KBM-7 (cell line): ENCODE results near the gene ZNF202.
"Not testable (repeated sequence)": the region's sequence is repeated elsewhere in the genome, so short reads cannot be mapped to it uniquely, and the experiment has no call there.

Source experiments
- DNase-seq: peaks from one replicate; pipeline ENCODE4 v3.0.0-alpha.2; 2015
- in situ Hi-C: fragments of 300-500 bp; cut with MboI; formaldehyde crosslinking; loops from 2 replicates; pipeline ENCODE4 v1.14.3; 2020; ENCODE audit warnings: low sequenced_read_pairs, low pct_unique_long_range_greater_than_20kb, mixed read lengths

The ZNF202 gene

DNA sequence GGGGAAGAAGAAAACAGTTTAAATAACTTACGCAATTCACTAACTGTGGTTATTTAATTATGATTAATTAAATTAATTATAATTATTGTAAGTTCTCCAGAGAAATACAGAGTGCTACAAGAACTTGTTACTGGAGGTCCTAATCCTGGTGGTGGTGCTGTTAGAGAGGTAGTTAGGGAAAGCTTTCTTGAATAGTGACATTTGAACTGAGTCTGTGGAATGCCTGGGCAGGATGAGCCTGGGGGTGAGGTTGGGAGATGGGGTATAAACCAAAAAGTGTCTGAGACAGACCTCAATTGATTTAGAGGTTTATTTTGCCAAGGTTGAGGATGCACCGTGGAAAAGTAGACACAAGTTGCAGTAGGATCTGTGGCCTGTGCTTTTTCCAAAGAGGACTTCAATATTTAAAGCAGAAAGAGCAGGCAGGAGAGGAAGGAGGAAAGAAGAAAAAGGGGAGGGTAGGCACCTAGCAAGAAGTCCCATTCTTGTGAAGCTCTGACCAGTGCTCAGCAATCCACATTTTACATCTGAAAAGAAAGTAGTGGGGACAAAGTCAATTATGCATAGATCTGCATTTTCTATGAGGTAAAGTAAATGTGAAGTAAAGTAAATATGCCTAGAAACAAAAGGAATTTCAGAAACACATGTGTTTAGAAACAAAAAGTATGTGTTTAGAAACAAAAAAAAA, 4.4 kb upstream of the ZNF202 start:
- in situ Hi-C loops: no loop called here
- DNase-seq: no peak

DNA sequence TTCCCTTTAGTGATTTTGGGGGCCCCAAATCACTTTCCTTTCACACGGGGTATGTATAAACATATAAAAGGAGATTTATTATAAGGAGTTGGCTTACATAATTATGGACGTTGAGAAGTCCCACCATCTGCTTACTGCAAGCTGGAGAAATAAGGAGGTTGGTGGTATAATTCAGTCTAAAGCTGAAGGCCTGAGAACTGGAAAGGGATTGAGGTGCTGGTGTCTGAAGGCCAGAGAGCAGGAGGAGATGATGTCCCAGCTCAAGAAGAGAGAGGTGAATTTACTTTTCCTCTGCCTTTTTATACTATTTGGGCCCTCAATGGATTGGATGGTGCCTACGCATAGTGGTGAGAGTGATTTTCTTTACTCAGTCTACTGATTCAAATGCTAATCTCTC, 1.3 kb upstream of the ZNF202 start:
- in situ Hi-C loops: no loop called here
- DNase-seq: no peak

DNA sequence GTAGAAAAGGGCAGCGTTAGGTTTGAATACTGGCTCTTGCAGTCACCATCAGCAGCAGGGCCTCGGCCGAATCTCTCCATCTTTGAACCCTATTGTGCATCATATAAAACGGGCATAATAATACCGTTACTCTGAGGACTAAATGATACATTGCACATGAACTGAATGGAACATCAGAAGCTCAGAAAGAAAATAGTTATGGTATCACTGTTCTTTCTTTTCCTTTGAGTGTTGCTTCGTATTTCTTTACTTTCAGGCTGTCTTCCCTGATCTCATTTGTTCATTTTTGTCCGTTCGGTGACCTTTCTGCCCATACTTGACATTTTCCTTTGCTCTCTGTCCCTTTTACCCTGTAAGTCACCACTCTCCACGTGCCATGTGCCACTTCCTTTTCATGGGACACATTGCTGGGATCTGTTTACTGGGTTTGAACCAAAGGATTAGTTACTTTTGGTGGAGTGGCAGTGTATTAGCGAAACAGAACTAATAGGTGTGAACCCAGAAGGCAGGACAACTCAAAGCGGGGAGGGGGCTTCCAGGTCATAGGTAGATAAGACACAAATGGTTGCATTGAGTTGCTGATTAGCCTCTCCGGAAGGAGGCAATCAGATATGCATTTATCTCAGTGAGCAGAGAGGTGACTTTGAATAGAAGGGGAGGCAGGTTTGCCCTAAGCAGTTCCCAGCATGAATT, 717 bp upstream of the ZNF202 start:
- no peak for DNase-seq
- in situ Hi-C loops: no loop called here

DNA sequence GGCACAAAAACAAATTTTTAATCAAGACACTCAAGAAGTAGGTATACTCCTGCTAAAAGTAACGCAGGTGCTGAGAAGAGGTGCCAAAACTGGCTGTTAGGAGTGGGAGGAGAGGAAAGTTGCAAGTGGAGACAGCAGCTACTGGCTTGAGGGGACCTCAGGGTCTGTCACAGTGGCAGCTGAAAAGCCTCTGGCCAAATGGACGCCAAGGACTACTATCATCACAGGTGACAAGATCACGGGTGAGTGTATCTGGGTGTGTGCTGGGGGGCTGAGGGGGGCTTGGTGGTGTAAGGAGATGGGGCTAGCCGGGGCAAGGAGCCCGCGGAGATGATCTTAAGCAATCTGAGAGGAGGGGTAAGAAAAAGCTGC, 687 bp downstream of the ZNF202 start:
- DNase-seq: no peak

DNA sequence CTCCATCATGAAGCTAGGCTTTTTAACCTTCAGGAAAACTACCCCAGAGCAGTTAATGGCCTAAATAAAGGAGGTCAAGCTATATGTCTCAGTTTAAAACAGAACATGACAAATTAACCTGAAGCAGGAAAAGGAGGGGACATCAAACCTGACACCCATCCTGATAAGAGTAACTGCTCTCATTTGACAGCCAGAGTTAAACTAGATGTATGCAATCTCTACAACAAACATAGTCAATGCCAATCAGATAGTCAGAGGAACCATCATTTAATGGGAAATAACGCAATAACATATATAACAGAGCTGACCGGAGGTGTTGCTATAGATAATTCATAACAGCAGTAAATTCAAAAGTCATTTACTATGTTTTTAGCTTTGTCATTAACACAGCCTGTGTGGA, 3.1 kb downstream of the ZNF202 start:
- no peak for DNase-seq
- in situ Hi-C loops: no loop called here

More for the DNA sequence above, 687 bp downstream of the ZNF202 start:
- in situ Hi-C loops: no loop called here

DNA sequence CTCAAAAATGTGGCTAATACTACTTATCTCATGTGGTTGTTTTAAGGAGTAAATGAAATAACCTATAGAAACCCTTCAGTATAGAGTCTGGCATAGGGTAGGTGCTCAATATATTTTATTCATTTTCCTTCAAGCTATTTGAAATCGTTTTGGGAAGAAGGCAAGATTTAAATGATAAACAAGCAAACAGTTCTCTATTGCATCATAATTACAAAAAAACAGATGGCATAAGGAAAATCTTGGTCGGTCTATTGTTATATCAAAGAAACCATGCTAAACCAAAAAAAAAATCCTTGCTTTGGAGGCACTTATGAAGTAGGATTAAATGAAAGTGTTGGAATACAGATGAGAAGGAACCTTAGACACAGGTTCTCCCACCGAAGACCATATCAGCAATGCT, 4.7 kb downstream of the ZNF202 start:
- DNase-seq: no peak
- in situ Hi-C loops: no loop called here

DNA sequence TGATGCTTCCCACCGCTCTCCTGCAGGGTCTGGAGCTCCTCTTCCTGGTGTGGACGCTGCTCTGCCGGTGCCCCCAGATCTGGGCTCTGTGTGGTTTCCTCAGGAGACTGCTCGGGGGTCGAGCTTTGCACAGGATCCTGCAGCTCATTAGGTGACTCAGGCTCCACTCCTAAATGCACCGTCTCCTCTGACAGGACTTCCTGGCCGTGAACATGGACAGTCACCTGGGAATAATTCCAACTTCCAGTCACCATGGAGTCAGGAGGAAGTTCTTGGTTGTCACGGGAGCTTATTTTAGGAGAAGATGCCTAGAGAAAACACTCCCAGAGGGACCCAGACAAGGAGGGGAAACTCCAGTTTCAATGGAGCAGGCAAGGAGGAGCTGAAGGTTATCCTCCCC, 11.9 kb downstream of the ZNF202 start:
- DNase-seq: no peak
- in situ Hi-C loops: no loop called here

DNA sequence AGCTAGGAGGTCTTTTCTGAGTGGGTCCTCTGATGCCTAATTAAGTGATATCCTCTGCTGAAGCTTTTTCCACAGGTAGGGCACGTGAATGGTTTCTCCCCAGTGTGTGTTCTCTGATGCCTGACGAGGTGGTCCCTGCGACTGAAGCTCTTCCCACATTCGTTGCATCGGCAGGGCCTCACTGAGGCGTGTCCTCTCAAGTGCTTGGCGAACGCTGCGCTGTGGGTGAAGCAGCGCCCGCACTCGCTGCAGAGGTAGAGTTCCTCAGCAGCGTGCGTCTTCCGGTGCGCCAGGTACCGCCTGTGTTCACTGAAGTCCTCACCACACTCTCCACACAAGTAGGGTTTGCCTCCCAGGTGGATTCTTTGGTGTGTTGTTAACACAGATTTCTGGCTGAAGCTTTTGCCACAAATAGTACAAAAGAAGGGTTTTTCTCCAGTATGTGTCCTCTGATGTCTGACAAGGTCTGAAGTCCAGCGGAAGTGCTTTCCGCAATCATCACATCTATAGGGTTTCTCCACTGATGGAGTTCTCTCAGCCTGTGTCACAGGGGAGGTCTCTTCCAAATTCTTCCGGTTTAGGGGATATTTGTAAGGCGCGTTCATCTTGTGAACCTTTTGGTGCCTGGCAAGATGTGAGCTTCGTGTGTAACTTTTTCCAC, 15.3 kb downstream of the ZNF202 start:
- DNase-seq: no peak
- in situ Hi-C loops: no loop called here

DNA sequence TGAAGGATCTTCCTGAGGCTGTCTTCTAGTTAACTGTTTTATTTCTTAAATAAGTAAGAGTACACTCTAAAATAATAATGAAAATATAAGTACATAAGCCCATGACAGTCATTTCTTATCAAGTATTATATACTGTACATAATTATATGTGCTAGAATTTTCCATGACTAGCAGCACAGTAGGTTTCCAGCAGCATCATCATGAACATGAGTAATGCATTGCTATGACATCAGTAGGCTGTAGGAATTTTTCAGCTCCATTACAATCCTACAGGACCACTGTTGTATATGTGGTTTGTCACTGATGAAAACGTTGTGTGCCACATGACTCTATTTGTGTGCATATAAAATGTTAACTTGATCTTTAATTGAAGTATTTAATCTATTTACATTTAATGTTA, 22.0 kb downstream of the ZNF202 start:
- DNase-seq: no peak
- in situ Hi-C loops: no loop called here

DNA sequence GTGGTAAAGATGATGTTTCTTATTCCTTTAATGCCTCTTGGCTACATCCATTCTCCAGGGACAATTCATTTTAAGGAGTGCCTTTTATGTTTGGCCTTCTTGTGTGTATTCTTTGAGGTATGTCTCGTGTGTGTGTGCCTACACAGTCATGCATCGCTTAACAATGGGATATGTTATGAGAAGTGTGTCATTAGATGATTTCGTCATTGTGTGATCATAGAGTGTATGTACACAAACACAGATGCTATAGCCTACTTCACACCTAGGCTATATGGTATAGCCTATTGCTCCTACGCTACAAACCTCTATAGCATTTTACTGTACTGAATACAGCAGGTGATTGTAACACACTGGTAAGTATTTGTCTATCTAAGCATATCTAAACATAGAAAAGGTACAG, 23.0 kb downstream of the ZNF202 start:
- in situ Hi-C loops: no loop called here
- DNase-seq: no peak

DNA sequence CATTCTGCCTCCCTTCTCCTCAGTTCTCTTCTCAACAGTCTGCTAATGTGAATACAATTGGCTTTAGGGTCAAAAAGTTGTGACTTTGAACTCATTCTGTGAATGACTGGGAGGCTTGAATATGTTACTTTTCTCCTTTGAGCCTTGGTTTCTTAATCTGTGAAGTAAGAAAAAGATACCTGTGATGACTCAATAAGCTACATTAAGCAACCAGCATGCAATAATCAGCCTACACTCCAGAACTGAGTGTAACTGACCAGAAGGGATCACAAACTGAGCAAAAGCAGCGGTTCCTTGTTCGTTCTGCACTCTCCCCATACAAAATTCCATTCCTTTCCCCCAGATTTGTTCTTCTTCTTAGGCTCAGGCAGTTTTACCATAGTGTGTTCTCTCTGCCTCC, 23.4 kb downstream of the ZNF202 start:
- DNase-seq: no peak
- in situ Hi-C loops: no loop called here

DNA sequence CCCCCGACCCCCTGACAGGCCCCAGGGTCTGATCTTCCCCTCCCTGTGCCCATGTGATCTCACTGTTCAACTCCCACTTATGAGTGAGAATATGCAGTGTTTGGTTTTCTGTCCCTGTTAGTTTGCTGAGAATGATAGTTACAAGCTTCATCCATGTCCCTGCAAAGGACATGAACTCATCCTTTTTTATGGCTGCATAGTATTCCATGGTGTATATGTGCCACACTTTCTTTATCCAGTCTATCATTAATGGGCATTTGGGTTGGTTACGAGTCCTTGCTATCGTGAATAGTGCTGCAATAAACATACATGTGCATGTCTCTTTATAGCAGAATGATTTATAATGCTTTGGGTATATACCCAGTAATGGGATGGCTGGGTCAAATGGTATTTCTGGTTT, 28.8 kb downstream of the ZNF202 start:
- DNase-seq, in situ Hi-C loops: not testable (repeated sequence)

DNA sequence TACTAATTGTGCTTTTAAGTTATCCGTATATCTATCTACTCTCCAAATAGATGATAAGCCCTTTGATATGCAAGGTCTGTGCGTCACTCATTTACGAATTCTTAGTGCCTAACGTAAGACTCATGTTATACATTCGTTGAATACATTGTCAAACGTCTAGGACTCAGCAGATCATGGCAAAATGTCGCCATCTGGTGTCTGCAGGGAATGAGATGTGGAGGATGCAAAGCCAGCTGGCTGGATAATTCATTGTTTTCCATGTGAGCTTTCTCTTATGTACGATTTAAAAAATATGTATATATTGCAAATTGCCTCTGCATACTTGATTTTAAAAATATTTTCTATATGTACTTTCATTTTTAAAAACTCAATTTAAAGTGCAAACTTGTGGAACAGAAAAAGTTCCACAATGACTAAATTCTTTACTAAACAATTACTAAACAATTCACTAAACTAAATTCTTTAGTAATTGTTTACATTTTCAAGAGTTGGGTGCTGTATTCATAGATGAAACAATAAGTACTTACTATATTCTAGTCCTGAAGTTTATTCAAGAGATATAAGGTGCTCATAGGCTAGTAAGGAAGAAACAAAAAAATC, 33.8 kb downstream of the ZNF202 start:
- DNase-seq: peak; percentile 75
- in situ Hi-C loops: loop anchor here (10.0 kb wide), 1 partner anchor 73 kb away; no protein-coding TSS in a partner anchor

DNA sequence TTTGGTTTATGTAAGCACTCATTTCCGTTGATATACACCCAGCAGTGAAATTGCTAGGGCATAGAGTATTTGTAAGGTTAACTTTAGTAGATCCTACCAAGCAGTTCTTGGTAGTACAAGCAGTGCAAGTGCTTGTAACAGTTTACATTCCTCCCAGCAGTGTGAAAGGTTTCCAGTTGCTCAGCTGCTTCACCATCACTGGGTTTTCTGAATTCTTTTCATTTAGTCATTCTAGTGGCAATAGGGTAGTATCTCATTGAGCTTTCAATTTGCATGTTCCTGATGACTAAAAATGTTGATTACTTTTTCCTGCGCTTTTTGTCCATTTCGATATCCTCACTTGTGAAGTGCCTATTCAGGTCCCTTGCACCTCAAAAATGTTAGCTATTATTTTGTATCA, 34.3 kb downstream of the ZNF202 start:
- no peak for DNase-seq
- in situ Hi-C loops: loop anchor here (10.0 kb wide), 1 partner anchor 72 kb away; no protein-coding TSS in a partner anchor

DNA sequence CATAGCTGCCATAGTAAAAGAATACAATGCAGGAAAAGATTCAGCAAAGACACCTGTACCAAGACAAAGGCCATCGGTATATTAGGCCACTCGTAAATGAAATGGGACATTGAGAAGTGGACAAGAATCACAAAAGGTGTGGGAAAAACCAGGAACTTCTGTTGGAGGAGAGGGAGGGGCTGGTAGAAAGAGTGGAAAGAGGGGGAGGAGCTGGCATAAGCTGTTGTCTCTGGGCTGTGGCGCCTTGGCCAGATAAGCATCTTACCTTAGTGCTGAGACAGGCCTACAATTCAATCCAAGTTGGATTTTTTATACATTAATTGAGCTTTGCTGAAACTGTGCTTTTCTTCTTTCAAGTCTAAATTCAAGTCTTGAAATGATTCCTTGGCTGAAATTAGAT, 37.1 kb downstream of the ZNF202 start:
- no peak for DNase-seq
- in situ Hi-C loops: loop anchor here (10.0 kb wide), 1 partner anchor 70 kb away; no protein-coding TSS in a partner anchor

DNA sequence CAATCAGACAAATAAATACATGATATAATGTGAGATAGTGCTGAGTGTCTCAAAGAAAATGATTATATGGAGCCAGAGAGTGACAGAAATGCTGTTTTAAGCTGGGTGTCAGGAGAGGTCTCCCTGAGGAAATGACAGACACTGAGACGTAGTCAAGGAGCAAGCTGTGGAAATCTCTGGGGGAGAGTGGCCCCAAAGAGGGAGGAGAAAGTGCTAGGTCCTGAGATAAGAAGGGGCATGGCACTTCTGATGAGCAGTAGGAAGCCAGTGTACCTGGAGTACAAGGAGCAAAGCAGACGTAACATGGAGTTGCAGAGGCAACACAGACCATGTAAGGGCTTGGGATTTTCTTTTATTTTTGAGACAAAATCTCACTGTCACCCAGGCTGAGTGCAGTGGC, 38.8 kb downstream of the ZNF202 start:
- DNase-seq: no peak
- in situ Hi-C loops: loop anchor here (10.0 kb wide), 1 partner anchor 68 kb away; no protein-coding TSS in a partner anchor

DNA sequence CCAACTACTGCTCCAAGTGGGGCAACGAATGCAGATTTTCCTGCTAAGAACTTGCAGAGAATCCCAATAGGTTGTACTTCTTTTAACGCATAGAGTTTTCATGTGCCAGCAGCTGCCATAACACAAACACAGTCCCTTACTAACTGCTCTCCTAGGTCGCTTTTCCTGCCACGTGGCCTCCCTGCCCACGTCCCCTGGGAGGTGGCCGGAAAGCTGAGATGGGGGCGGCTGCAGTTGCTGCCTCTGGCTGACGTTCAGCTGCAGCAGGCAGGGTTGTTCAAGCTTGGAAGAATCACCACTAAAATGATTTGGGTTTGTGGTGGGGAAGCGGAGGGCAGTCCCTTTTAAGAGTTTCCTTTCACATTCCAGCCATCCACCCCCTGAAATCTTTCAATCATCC, 39.3 kb downstream of the ZNF202 start:
- in situ Hi-C loops: loop anchor here (10.0 kb wide), 1 partner anchor 67 kb away; no protein-coding TSS in a partner anchor
- DNase-seq: peak; percentile 83

DNA sequence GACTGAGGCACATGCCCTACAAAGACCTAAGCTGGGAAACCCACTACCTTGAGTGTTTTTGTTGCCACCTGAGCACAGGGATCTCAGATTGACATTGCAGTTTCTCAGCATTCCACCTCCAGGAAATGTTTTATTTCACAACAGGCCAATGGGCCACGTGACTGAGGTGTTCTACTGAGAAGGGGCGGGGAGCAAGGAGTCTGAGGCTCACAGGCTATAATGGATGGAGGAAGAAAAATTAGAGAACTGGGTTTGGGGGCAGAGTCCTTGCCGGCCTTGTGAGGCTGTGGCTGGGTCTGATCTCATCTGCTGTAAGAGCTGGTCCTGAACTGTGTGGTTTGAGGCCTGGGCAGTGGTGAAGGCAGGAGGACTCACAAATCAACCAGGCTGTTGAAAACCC, 40.7 kb downstream of the ZNF202 start:
- in situ Hi-C loops: loop anchor here (10.0 kb wide), 1 partner anchor 66 kb away; no protein-coding TSS in a partner anchor
- peak; percentile 75 for DNase-seq

DNA sequence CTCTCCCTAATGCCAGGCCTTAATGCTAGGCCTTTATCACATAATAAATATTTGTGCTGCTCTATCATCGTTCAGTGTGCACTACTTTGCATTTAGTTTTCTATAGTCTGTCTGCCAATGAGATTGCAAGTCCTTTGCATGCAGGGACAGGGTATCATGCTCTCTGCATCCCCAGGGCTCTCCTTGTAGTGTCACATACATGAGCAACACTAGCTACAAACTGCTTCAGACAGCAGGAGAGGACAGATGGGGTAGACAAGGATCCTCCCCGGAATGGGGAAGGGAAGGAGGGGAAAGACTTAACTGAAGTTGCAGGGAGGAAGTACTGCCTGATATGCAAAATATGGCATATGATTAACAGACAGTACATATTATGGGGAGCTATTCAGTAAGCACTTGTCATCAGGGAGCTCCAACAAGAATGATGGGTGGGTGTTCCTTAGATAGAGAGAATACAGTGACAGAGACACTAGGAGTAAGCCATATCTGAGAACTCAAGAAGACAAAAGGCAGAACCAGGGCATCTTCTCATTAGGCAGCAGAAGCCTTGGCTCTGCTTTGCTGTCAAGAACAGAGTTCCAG, 42.8 kb downstream of the ZNF202 start:
- peak; percentile 68 for DNase-seq
- in situ Hi-C loops: no loop called here
